ENCODE data around the gene GAK. TPM values are rescaled to one million over a fixed set of nuclear protein-coding genes. Genes with fewer than 3 reads are reported as not detected.

Gene GAK
- polyA plus RNA-seq, 1 donor (not counting 4 experiments of a cell fraction or from before 2014, with no cell fraction given) = 18.4 TPM

DNA sequence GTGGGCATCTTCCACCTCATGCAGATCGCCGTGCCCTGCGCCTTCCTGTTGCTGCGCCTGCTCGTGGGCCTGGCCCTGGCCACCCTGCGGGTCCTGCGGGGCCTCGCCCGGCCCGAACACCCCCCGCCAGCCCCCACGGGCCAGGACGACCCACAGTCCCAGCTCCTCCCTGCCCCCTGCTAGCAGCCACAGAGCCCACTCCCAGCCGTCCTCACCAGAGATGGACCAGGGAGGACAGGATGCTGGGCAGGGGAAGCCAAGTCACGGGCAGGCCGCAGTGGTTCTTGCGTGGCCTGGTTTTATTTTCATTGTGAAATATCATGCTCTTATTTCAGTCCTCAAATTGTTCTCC lies 26.2 kb upstream of the GAK start:
- Histone ChIP-seq H3K9me3 (ENCODE audit: control insufficient read depth, low read depth, low read length) (no peaks in the 10 kb centered on the region), H3K4me2 (ENCODE audit: control insufficient read depth, extremely low read depth, insufficient read depth, low read depth, low read length) (no peak overlapping the region), H2AFZ (ENCODE audit: control insufficient read depth, low read length) (no peak overlapping the region), H3K9ac (ENCODE audit: control insufficient read depth, extremely low read depth, insufficient read depth, low read length) (no peak overlapping the region), H3K4me3 (ENCODE audit: control insufficient read depth in 2 of 3, extremely low read depth in 1 of 3, insufficient read depth in 2 of 3, low read depth in 1 of 3, low read length in 3 of 3) (no peak overlapping the region), H3K9me1 (ENCODE audit: control insufficient read depth, extremely low read depth, insufficient read depth, low read length) (peaks cover 3% of the 10 kb centered on the region), H4K20me1 (ENCODE audit: control insufficient read depth, extremely low read depth, insufficient read depth, low read length) (peaks cover 6% of the 10 kb centered on the region), H3K27me3 (ENCODE audit: control insufficient read depth, extremely low read depth, insufficient read depth, low read length) (no peaks in the 10 kb centered on the region), H3K36me3 (ENCODE audit: control insufficient read depth in 2 of 2, extremely low read depth in 1 of 2, insufficient read depth in 2 of 2, low read length in 2 of 2) (peaks cover 0 to 9% of the 10 kb centered on the region in 2 experiments), H3K4me1 (ENCODE audit: control insufficient read depth, extremely low read depth, insufficient read depth, low read length) (peaks cover 7% of the 10 kb centered on the region), H3K79me2 (ENCODE audit: control insufficient read depth, insufficient read depth, low read length) (no peaks in the 10 kb centered on the region), H3K27ac (ENCODE audit: control insufficient read depth, insufficient read depth, low read length) (no peak overlapping the region)
- FAIRE-seq (no peak), DNase-seq (ENCODE audit: low read depth, low spot score) (no peak)
- TF ChIP-seq, protein P1, sequence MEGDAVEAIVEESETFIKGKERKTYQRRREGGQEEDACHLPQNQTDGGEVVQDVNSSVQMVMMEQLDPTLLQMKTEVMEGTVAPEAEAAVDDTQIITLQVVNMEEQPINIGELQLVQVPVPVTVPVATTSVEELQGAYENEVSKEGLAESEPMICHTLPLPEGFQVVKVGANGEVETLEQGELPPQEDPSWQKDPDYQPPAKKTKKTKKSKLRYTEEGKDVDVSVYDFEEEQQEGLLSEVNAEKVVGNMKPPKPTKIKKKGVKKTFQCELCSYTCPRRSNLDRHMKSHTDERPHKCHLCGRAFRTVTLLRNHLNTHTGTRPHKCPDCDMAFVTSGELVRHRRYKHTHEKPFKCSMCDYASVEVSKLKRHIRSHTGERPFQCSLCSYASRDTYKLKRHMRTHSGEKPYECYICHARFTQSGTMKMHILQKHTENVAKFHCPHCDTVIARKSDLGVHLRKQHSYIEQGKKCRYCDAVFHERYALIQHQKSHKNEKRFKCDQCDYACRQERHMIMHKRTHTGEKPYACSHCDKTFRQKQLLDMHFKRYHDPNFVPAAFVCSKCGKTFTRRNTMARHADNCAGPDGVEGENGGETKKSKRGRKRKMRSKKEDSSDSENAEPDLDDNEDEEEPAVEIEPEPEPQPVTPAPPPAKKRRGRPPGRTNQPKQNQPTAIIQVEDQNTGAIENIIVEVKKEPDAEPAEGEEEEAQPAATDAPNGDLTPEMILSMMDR (optimal IDR thresholded peaks at IDR 0.05 in 1 of 3, IDR thresholded peaks at IDR 0.05 in 1 of 3, conservative IDR thresholded peaks at IDR 0.05 in 1 of 3; ENCODE audit: extremely low read depth in 1 of 3, insufficient read depth in 2 of 3, low read length in 3 of 3) = no peak
- TF ChIP-seq EZH2 (IDR thresholded peaks at IDR 0.05; ENCODE audit: low read length) = no peak
- dilution Hi-C loops (cut with MboI; ENCODE audit: extremely low pct_ligation_motif_present, low sequenced_read_pairs) = no loop called here

DNA sequence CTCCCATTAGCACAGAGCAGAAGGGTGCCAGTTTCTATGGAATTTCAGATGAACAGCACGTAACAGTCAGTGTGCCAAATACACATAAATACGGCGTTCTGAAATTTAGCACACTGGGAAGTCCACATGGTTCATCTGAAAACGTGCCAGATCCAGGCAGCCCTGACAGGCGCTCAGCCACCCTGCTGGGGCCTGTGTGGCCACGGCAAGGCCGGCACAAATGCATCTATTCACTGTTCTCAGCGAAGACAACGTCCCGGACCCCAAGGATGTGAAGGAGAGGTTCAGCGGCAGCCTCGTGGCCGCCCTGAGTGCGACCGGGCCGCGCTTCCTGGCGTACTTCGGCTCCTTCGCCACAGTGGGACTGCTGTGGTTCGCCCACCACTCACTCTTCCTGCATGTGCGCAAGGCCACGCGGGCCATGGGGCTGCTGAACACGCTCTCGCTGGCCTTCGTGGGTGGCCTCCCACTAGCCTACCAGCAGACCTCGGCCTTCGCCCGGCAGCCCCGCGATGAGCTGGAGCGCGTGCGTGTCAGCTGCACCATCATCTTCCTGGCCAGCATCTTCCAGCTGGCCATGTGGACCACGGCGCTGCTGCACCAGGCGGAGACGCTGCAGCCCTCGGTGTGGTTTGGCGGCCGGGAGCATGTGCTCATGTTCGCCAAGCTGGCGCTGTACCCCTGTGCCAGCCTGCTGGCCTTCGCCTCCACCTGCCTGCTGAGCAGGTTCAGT lies 25.6 kb upstream of the GAK start:
- TF ChIP-seq EZH2 (IDR thresholded peaks at IDR 0.05; ENCODE audit: low read length) = no peak
- TF ChIP-seq, protein P1 (optimal IDR thresholded peaks at IDR 0.05 in 1 of 3, IDR thresholded peaks at IDR 0.05 in 1 of 3, conservative IDR thresholded peaks at IDR 0.05 in 1 of 3; ENCODE audit: extremely low read depth in 1 of 3, insufficient read depth in 2 of 3, low read length in 3 of 3) = no peak
- FAIRE-seq = no peak
- Histone ChIP-seq H3K9me3 (ENCODE audit: control insufficient read depth, low read depth, low read length) (no peaks in the 10 kb centered on the region), H3K4me3 (ENCODE audit: control insufficient read depth in 2 of 3, extremely low read depth in 1 of 3, insufficient read depth in 2 of 3, low read depth in 1 of 3, low read length in 3 of 3) (no peak overlapping the region), H4K20me1 (ENCODE audit: control insufficient read depth, extremely low read depth, insufficient read depth, low read length) (peaks cover 6% of the 10 kb centered on the region), H3K27ac (ENCODE audit: control insufficient read depth, insufficient read depth, low read length) (no peak overlapping the region), H3K9me1 (ENCODE audit: control insufficient read depth, extremely low read depth, insufficient read depth, low read length) (peaks cover 3% of the 10 kb centered on the region), H3K4me2 (ENCODE audit: control insufficient read depth, extremely low read depth, insufficient read depth, low read depth, low read length) (no peak overlapping the region), H2AFZ (ENCODE audit: control insufficient read depth, low read length) (no peak overlapping the region), H3K4me1 (ENCODE audit: control insufficient read depth, extremely low read depth, insufficient read depth, low read length) (peaks cover 7% of the 10 kb centered on the region), H3K36me3 (ENCODE audit: control insufficient read depth in 2 of 2, extremely low read depth in 1 of 2, insufficient read depth in 2 of 2, low read length in 2 of 2) (peaks cover 0 to 9% of the 10 kb centered on the region in 2 experiments), H3K27me3 (ENCODE audit: control insufficient read depth, extremely low read depth, insufficient read depth, low read length) (no peaks in the 10 kb centered on the region), H3K9ac (ENCODE audit: control insufficient read depth, extremely low read depth, insufficient read depth, low read length) (no peak overlapping the region), H3K79me2 (ENCODE audit: control insufficient read depth, insufficient read depth, low read length) (no peaks in the 10 kb centered on the region)
- DNase-seq (ENCODE audit: low read depth, low spot score) = no peak
- dilution Hi-C loops (cut with MboI; ENCODE audit: extremely low pct_ligation_motif_present, low sequenced_read_pairs) = no loop called here

Measured in keratinocyte (primary cell).